Embryonic facial prominence (tissue), 1 donor: ENCODE data around the gene SCGB3A2.

Experiments used
- DNase-seq: peaks from one replicate; pipeline ENCODE4 v3.0.0-alpha.2; 2016; ENCODE audit errors: extremely low spot score

Gene SCGB3A2

GRCh38 chr5:147904110-147904509 is 25.6 kb downstream of the SCGB3A2 start:
- DNase-seq = no peak

GRCh38 chr5:147906326-147907095 is 28.0 kb downstream of the SCGB3A2 start, which contains the start of gene C5orf46:
Gene C5orf46 (minus strand): TSS chr5:147906538. CDS start chr5:147906501, 37 bp downstream.
- no peak for DNase-seq

DNA sequence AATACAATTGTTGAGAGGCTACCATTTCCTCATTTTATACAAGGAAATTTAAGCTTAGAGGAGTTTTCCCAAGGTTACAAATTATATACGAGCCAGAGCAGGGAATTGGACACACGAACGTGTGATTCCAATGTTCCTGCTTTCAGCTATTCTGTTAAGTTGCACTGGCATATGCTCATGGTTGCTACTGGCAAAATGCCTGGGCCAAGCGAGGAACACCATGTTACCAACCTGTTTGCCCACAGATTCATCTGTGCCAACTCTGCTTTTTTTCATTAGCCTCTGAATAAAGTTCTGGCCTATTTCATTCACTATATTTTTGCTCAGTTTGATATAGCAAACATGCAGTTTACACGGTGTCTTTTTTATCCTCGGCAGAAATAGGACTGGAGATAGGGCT is 32.9 kb downstream of the SCGB3A2 start:
- no peak for DNase-seq

GRCh38 chr5:147912011-147912410 is 33.5 kb downstream of the SCGB3A2 start:
- no peak for DNase-seq

DNA sequence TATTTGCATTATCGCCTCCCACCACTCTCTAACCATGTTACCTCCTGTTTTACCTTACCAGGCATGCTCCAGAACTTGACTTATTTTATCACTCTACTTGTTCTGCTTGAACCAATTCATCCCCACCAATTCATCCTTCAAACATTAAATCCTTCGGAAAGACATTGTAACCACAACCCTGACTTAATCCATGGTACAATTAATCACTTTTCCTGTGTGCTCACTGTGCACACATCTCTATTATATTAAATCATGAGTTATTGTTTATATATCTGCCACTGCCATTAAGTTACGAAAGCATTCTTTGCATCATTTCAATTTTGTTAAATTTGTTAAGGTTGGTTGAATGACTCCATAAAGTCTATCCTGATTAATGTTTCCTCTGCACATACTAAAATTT is 35.3 kb downstream of the SCGB3A2 start:
- no peak for DNase-seq

DNA sequence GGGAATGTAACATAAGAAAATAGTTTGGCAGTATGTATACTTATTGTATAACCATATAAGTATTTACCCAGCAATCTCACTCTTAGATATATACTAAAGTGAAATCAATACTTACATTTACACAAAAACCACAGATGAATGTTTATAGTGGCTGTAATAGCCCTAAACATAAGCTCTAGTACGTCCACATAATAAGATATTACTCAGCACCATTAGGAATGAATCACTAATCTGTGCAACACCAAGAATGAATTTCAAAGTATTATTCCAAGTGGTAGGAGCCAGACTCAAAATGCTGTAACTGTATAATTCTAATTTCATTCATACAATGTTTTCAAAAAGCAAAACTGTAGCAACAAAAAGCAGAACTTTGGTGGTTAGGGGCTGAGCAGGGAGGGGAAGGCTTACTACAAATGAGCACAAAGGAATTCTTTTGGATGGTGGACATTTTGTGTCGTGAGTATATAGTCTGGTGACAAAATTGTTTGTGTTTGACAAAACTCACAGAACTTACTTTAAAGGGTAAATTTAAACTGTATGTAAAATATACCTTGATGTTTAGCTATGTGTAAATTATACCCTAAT is 39.7 kb downstream of the SCGB3A2 start:
- no peak for DNase-seq

- no peak for DNase-seq
These were observed 40.4 kb downstream of the SCGB3A2 start for GRCh38 chr5:147918899-147919298.

DNA sequence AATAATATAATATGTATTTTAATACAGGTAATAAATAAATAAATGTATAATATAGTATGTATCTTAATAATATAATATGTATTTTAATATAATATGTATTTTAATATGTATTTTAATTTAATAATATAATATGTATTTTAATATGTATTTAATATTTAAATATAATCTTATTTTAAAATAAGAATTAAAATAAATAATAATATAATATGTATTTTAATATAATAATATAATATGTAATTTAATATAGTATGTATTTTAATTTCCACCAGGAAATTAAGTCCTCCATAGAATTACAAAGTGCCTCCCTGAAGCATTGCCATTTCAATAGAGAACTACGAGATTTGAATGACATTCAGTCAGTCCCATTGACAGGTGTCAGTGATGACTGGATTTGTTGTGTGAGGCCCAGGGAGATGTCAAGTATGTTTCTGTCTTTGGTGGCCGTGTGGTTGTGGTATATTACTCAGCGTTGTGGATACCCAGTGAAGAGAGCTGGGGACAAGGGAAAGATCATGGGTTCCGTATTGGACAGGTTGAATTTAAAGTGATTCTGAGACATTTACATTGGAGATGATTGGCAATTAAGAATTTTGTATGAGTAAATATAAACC is 42.0 kb downstream of the SCGB3A2 start:
- DNase-seq = no peak

DNA sequence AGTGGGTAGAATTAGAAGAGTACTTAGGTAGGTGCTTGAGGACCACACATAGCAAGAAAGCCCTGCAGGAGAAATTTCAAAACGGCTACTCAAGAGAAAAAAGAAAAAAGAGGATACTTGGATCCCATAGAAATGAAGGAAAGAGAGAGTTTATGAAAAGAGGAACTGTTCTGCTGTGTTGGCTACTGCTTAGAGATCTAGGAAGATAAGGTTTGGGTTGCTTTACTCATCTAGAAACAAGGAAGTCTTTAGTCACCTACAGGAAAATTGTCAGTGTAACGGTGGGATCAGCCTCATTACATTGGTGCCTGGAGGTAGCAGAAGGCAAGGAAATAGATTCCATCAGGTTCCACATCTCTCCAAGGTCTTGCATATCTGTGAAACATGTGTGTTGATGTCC is 42.6 kb downstream of the SCGB3A2 start:
- no peak for DNase-seq

- no peak for DNase-seq
These were observed 46.5 kb downstream of the SCGB3A2 start for GRCh38 chr5:147925020-147925419.

GRCh38 chr5:147927901-147928300 is 49.4 kb downstream of the SCGB3A2 start:
- no peak for DNase-seq

- no peak for DNase-seq
These were observed 52.3 kb downstream of the SCGB3A2 start for GRCh38 chr5:147930769-147931168.
